Measurements from ENCODE around the gene WDR38. TPM values are rescaled to one million over a fixed set of nuclear protein-coding genes. Genes with fewer than 3 reads are reported as not detected.
A peak's percentile ranks its signal among the peaks of the same experiment; 100 is the strongest.

Gene WDR38
- total and polyA plus RNA-seq, 2 of the 13 experiments (the other 11 are each of a cell fraction or from before 2014, with no cell fraction given) = not detected

GRCh38 chr9:124852829-124853531, at the start of gene WDR38 (continued):
- TF ChIP-seq MXD3 (CRISPR knock-in tag; IDR thresholded peaks at IDR 0.05) = peak; percentile 66
- peak; percentile 59 for TF ChIP-seq GATAD1 (CRISPR knock-in tag; IDR thresholded peaks at IDR 0.05)
- TF ChIP-seq SPEN (CRISPR knock-in tag; IDR thresholded peaks at IDR 0.05; ENCODE audit: low read depth) = 0 out of 2 replicates have a peak, but pooled peaks have one; percentile 23
- TF ChIP-seq CHD4 (IDR thresholded peaks at IDR 0.05; ENCODE audit: borderline replicate concordance, low read length) = 0 out of 2 replicates have a peak, but pooled peaks have one; percentile 44
- no peak for TF ChIP-seq ZNF446 (CRISPR knock-in tag; IDR thresholded peaks at IDR 0.05)
- TF ChIP-seq ZNF816 (CRISPR knock-in tag; IDR thresholded peaks at IDR 0.05; ENCODE audit: borderline replicate concordance) = no peak
- no peak for TF ChIP-seq ZNF513 (CRISPR knock-in tag; conservative IDR thresholded peaks at IDR 0.05)
- no peak for TF ChIP-seq SMARCE1 (IDR thresholded peaks at IDR 0.05; ENCODE audit: borderline replicate concordance)
- TF ChIP-seq ZNF350 (CRISPR knock-in tag; IDR thresholded peaks at IDR 0.05; ENCODE audit: borderline replicate concordance, low read depth) = peak; percentile 51; the same call in 1 of the 2 replicates
- peak; percentile 64 for TF ChIP-seq THAP11 (CRISPR knock-in tag; IDR thresholded peaks at IDR 0.05)
- TF ChIP-seq ZNF143 (CRISPR knock-in tag; IDR thresholded peaks at IDR 0.05) = 0 out of 2 replicates have a peak, but pooled peaks have one; percentile 17
- no peak for TF ChIP-seq SNAPC2 (CRISPR knock-in tag; IDR thresholded peaks at IDR 0.05)
- TF ChIP-seq TMF1 (CRISPR knock-in tag; IDR thresholded peaks at IDR 0.05; ENCODE audit: low read depth) = peak; percentile 41; the same call in 1 of the 2 replicates
- 0 out of 2 replicates have a peak, but pooled peaks have one; percentile 58 for TF ChIP-seq BORCS8-MEF2B (CRISPR knock-in tag; IDR thresholded peaks at IDR 0.05)
- TF ChIP-seq NFIB (CRISPR knock-in tag; IDR thresholded peaks at IDR 0.05; ENCODE audit: borderline replicate concordance) = no peak
- TF ChIP-seq ZNF512 (CRISPR knock-in tag; IDR thresholded peaks at IDR 0.05) = no peak
- TF ChIP-seq KDM3A (CRISPR knock-in tag; IDR thresholded peaks at IDR 0.05; ENCODE audit: low read depth) = peak; percentile 88
- peak; percentile 33 for TF ChIP-seq HNRNPLL (IDR thresholded peaks at IDR 0.05; ENCODE audit: low read depth, low read length, poor library complexity, severe bottlenecking)
- TF ChIP-seq ZNF225 (CRISPR knock-in tag; IDR thresholded peaks at IDR 0.05) = 0 out of 2 replicates have a peak, but pooled peaks have one; percentile 28
- TF ChIP-seq ZNF777 (CRISPR knock-in tag; IDR thresholded peaks at IDR 0.05) = peak; percentile 63; the same call in 1 of the 2 replicates
- TF ChIP-seq ZBTB14 (CRISPR knock-in tag; IDR thresholded peaks at IDR 0.05) = 0 out of 2 replicates have a peak, but pooled peaks have one; percentile 51
- TF ChIP-seq ZSCAN20 (CRISPR knock-in tag; IDR thresholded peaks at IDR 0.05; ENCODE audit: borderline replicate concordance) = no peak
- TF ChIP-seq ZSCAN5A (CRISPR knock-in tag; IDR thresholded peaks at IDR 0.05; ENCODE audit: borderline replicate concordance) = no peak
